Activated CD4-positive, alpha-beta memory T cell treated with anti-CD3 and anti-CD28 coated beads for 36 hours (primary cell): ENCODE results near the gene ACAP1. TPM values are rescaled to one million over a fixed set of nuclear protein-coding genes. Genes with fewer than 3 reads are reported as not detected.
"Not testable (repeated sequence)": the region's sequence is repeated elsewhere in the genome, so short reads cannot be mapped to it uniquely, and the experiment has no call there.

Source experiments
- CTCF ChIA-PET: fragments of 350-600 bp; sonication (Branson Sonifier 250); formaldehyde crosslinking; loops from one replicate; lab custom pipeline; 2021; ENCODE audit warnings: antibody characterized with exemption, inconsistent platforms; lab: Charles Lee
- POLR2A ChIA-PET: fragments of 350-600 bp; sonication (Branson Sonifier 250); formaldehyde crosslinking; loops from one replicate; lab custom pipeline; 2021; ENCODE audit warnings: antibody characterized with exemption; lab: Charles Lee
- DNase-seq: peaks from one replicate; pipeline ENCODE4 v3.0.0-alpha.2; 2020
- H3K27ac Mint-ChIP-seq: one replicate; pipeline ENCODE4 v1.8.0; 2021; ENCODE audit warnings: mixed read lengths
- H3K27me3 Mint-ChIP-seq: one replicate; pipeline ENCODE4 v1.8.0; 2021; ENCODE audit warnings: mixed read lengths
- H3K36me3 Mint-ChIP-seq: one replicate; pipeline ENCODE4 v1.8.0; 2021; ENCODE audit warnings: mixed read lengths
- H3K4me1 Mint-ChIP-seq: one replicate; pipeline ENCODE4 v1.8.0; 2021; ENCODE audit warnings: low read depth, mixed read lengths
- H3K4me3 Mint-ChIP-seq: one replicate; pipeline ENCODE4 v1.8.0; 2021; ENCODE audit warnings: mild to moderate bottlenecking, mixed read lengths
- H3K9me3 Mint-ChIP-seq: one replicate; pipeline ENCODE4 v1.8.0; 2021; ENCODE audit warnings: mixed read lengths
- intact Hi-C: fragments of 100-400 bp; cut with micrococcal nuclease; formaldehyde crosslinking; loops from one replicate; pipeline ENCODE4 v1.15.1; 2023
- total RNA-seq, 2 experiments: library from RNA; stranded (reverse); gene quantifications; one replicate each; pipeline ENCODE4 v1.2.3, GENCODE V29; 2021

The ACAP1 gene
- total RNA-seq, 2 experiments from 2014 or later, result 391 to 405 TPM

- ChIA-PET CTCF (interaction anchor here (1.2 to 2.4 kb wide), 5 partner anchors 21 to 356 kb away, joined by 4 to 11 read pairs (median 9); partner anchors contain the start of genes SENP3, TMEM102 and TP53), POLR2A (interaction anchor here (1.0 kb wide), 1 partner anchor 9 kb away, joined by 3 read pairs; no protein-coding TSS in a partner anchor)
- H3K4me1 Mint-ChIP-seq, result peaks cover 50% of the 10 kb centered on the region
- DNase-seq, result no peak
- peaks cover 2% of the 10 kb centered on the region for H3K36me3 Mint-ChIP-seq
- H3K27ac Mint-ChIP-seq, result peak overlapping the region; percentile 94
- H3K27me3 Mint-ChIP-seq, result no peaks in the 10 kb centered on the region
- H3K4me3 Mint-ChIP-seq, result peak overlapping the region; percentile 89
- H3K9me3 Mint-ChIP-seq, result no peaks in the 10 kb centered on the region
- intact Hi-C loops, result loop anchor here (5.0 kb wide), 1 partner anchor 107 kb away; the partner anchor contains the start of genes FGF11 and TMEM102
These were observed 5.7 kb upstream of the ACAP1 start for GRCh38 chr17:7330638-7331015.

GRCh38 chr17:7332111-7332510 lies 4.2 kb upstream of the ACAP1 start:
- ChIA-PET CTCF (no interaction called here), POLR2A (no interaction called here)
- Mint-ChIP-seq H3K4me3 (peak overlapping the region; percentile 71), H3K27ac (peak overlapping the region; percentile 83), H3K9me3 (no peaks in the 10 kb centered on the region), H3K27me3 (no peaks in the 10 kb centered on the region), H3K36me3 (peaks cover 5% of the 10 kb centered on the region), H3K4me1 (peaks cover 59% of the 10 kb centered on the region)
- no peak for DNase-seq
- intact Hi-C loops, result loop anchor here (5.0 kb wide), 1 partner anchor 105 kb away; the partner anchor contains the start of genes FGF11 and TMEM102

- Mint-ChIP-seq H3K4me1 (peaks cover 57% of the 10 kb centered on the region), H3K4me3 (peak overlapping the region; percentile 71), H3K27ac (peak overlapping the region; percentile 83), H3K36me3 (peaks cover 10% of the 10 kb centered on the region)
- intact Hi-C loops, result loop anchor here (5.0 kb wide), 1 partner anchor 105 kb away; the partner anchor contains the start of genes FGF11 and TMEM102
- H3K27me3 Mint-ChIP-seq, POLR2A ChIA-PET, CTCF ChIA-PET, H3K9me3 Mint-ChIP-seq: not testable (repeated sequence)
- peak; percentile 70 for DNase-seq
These were observed 3.7 kb upstream of the ACAP1 start for GRCh38 chr17:7332600-7333069.

- Mint-ChIP-seq H3K4me1 (peaks cover 55% of the 10 kb centered on the region), H3K27me3 (no peaks in the 10 kb centered on the region), H3K4me3 (peak overlapping the region; percentile 23), H3K27ac (peak overlapping the region; percentile 98), H3K36me3 (peaks cover 20% of the 10 kb centered on the region), H3K9me3 (no peaks in the 10 kb centered on the region)
- POLR2A ChIA-PET, result interaction anchor here (1.0 to 3.4 kb wide), 4 partner anchors 14 to 352 kb away, joined by 3 to 34 read pairs (median 13); partner anchors contain the start of genes TMEM95 and TP53
- intact Hi-C loops, result loop anchor here (5.0 kb wide), 1 partner anchor 102 kb away; the partner anchor contains the start of genes FGF11 and TMEM102
- CTCF ChIA-PET, result interaction anchor here (1.0 to 4.3 kb wide), 7 partner anchors 9 to 226 kb away, joined by 3 to 30 read pairs (median 6); no protein-coding TSS in a partner anchor
- DNase-seq, result no peak
These were observed 1.3 kb upstream of the ACAP1 start for GRCh38 chr17:7334938-7335538.

- peaks cover 24% of the 10 kb centered on the region for H3K36me3 Mint-ChIP-seq
- H3K4me3 Mint-ChIP-seq, result peak overlapping the region; percentile 91
- DNase-seq, H3K27me3 Mint-ChIP-seq, H3K9me3 Mint-ChIP-seq: not testable (repeated sequence)
- ChIA-PET POLR2A (interaction anchor here (1.0 to 3.4 kb wide), 9 partner anchors 10 to 351 kb away, joined by 3 to 34 read pairs (median 5); partner anchors contain the start of genes MPDU1, SLC16A13, TMEM95 and TP53), CTCF (interaction anchor here (1.0 to 4.3 kb wide), 9 partner anchors 10 to 225 kb away, joined by 3 to 30 read pairs (median 10); partner anchors contain the start of gene TMEM95)
- intact Hi-C loops, result loop anchor here (1.0 kb wide), 1 partner anchor 14 kb away; no protein-coding TSS in a partner anchor
- H3K4me1 Mint-ChIP-seq, result peaks cover 53% of the 10 kb centered on the region
- peak overlapping the region; percentile 98 for H3K27ac Mint-ChIP-seq
These were observed 564 bp upstream of the ACAP1 start for GRCh38 chr17:7335765-7336164.

- Mint-ChIP-seq H3K36me3 (peaks cover 34% of the 10 kb centered on the region), H3K27ac (peak overlapping the region; percentile 98), H3K4me3 (peak overlapping the region; percentile 91), H3K4me1 (peaks cover 43% of the 10 kb centered on the region)
- POLR2A ChIA-PET, result interaction anchor here (0.7 to 3.4 kb wide), 8 partner anchors 8 to 238 kb away, joined by 3 to 34 read pairs (median 4); partner anchors contain the start of gene NEURL4
- CTCF ChIA-PET, result interaction anchor here (0.6 to 4.3 kb wide), 8 partner anchors 8 to 106 kb away, joined by 3 to 30 read pairs (median 9); partner anchors contain the start of gene TMEM95
- DNase-seq, H3K9me3 Mint-ChIP-seq, intact Hi-C loops, H3K27me3 Mint-ChIP-seq: not testable (repeated sequence)
These were observed 1.3 kb downstream of the ACAP1 start for GRCh38 chr17:7337600-7337999.

- no peaks in the 10 kb centered on the region for H3K9me3 Mint-ChIP-seq
- no peak for DNase-seq
- H3K27me3 Mint-ChIP-seq, result no peaks in the 10 kb centered on the region
- H3K4me3 Mint-ChIP-seq, result no peak overlapping the region
- peaks cover 40% of the 10 kb centered on the region for H3K36me3 Mint-ChIP-seq
- CTCF ChIA-PET, result no interaction called here
- intact Hi-C loops, result no loop called here
- POLR2A ChIA-PET, result no interaction called here
- H3K4me1 Mint-ChIP-seq, result peaks cover 31% of the 10 kb centered on the region
- H3K27ac Mint-ChIP-seq, result no peak overlapping the region
These were observed 3.9 kb downstream of the ACAP1 start for GRCh38 chr17:7340179-7340578.

- CTCF ChIA-PET, result interaction anchor here (0.6 to 1.7 kb wide), 2 partner anchors 14 to 26 kb away, joined by 3 to 6 read pairs; no protein-coding TSS in a partner anchor
- peaks cover 20% of the 10 kb centered on the region for H3K4me1 Mint-ChIP-seq
- no peaks in the 10 kb centered on the region for H3K27me3 Mint-ChIP-seq
- intact Hi-C loops, result no loop called here
- no peak for DNase-seq
- H3K27ac Mint-ChIP-seq, result no peak overlapping the region
- POLR2A ChIA-PET, result no interaction called here
- no peaks in the 10 kb centered on the region for H3K9me3 Mint-ChIP-seq
- H3K4me3 Mint-ChIP-seq, result no peak overlapping the region
- H3K36me3 Mint-ChIP-seq, result peaks cover 43% of the 10 kb centered on the region
These were observed 5.5 kb downstream of the ACAP1 start for GRCh38 chr17:7341842-7342241.

GRCh38 chr17:7343250-7343649 lies 6.9 kb downstream of the ACAP1 start:
- no peak overlapping the region for H3K4me3 Mint-ChIP-seq
- POLR2A ChIA-PET, result interaction anchor here (1.4 kb wide), 1 partner anchor 14 kb away, joined by 4 read pairs; no protein-coding TSS in a partner anchor
- intact Hi-C loops, result no loop called here
- no peaks in the 10 kb centered on the region for H3K27me3 Mint-ChIP-seq
- H3K4me1 Mint-ChIP-seq, result peaks cover 12% of the 10 kb centered on the region
- H3K9me3 Mint-ChIP-seq, result no peaks in the 10 kb centered on the region
- no peak for DNase-seq
- peaks cover 36% of the 10 kb centered on the region for H3K36me3 Mint-ChIP-seq
- H3K27ac Mint-ChIP-seq, result no peak overlapping the region
- CTCF ChIA-PET, result interaction anchor here (2.4 to 2.5 kb wide), 2 partner anchors 13 to 19 kb away, joined by 10 to 15 read pairs; no protein-coding TSS in a partner anchor

- Mint-ChIP-seq H3K4me1 (peaks cover 19% of the 10 kb centered on the region), H3K9me3 (no peaks in the 10 kb centered on the region), H3K27me3 (no peaks in the 10 kb centered on the region), H3K36me3 (peaks cover 33% of the 10 kb centered on the region), H3K27ac (peak overlapping the region; percentile 44), H3K4me3 (no peak overlapping the region)
- intact Hi-C loops, result loop anchor here (1.0 kb wide), 1 partner anchor 23 kb away; no protein-coding TSS in a partner anchor
- no peak for DNase-seq
- ChIA-PET POLR2A (interaction anchor here (1.2 to 5.0 kb wide), 2 partner anchors 11 kb away, joined by 4 to 34 read pairs; partner anchors contain the start of gene ACAP1), CTCF (interaction anchor here (0.7 to 3.4 kb wide), 7 partner anchors 9 to 237 kb away, joined by 3 to 30 read pairs (median 3); partner anchors contain the start of genes ACAP1 and MPDU1)
These were observed 10.7 kb downstream of the ACAP1 start for GRCh38 chr17:7346761-7347614.
